ENCODE data around the gene KRTAP10-11.
"Not testable (repeated sequence)": the region's sequence is repeated elsewhere in the genome, so short reads cannot be mapped to it uniquely, and the experiment has no call there.

KRTAP10-11 gene

DNA sequence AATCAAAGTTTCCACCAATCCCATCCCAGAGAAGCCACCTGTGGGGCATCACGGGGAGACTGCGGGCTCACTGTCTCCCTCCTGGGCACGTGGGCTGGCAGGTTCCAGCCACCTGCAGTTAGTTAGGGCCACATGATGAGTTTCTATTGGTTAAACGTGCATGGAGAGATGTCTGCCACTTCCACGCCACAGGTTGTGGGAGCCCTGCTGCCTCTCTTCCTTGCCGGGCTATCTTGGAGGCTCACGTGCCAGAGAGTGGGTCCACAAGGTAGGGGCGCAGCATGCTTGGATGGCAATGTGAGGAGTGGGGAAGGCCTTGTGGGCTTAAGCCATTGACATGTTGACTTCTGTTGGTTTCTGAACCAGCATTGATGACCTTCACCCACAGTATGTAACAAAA, 42.3 kb upstream of the KRTAP10-11 start:
- TF ChIP-seq Cebpa-rat (IDR thresholded peaks at IDR 0.05) = no peak
- Histone ChIP-seq H3K9ac (no peak overlapping the region), H3K36me3 (no peaks in the 10 kb centered on the region), H3K4me2 (no peak overlapping the region), H3K27ac (no peak overlapping the region), H3K27me3 (no peaks in the 10 kb centered on the region), H4K20me1 (no peaks in the 10 kb centered on the region), H3K4me3 (no peak overlapping the region), H3K4me1 (no peaks in the 10 kb centered on the region), H3K9me3 (peaks cover 12% of the 10 kb centered on the region)

DNA sequence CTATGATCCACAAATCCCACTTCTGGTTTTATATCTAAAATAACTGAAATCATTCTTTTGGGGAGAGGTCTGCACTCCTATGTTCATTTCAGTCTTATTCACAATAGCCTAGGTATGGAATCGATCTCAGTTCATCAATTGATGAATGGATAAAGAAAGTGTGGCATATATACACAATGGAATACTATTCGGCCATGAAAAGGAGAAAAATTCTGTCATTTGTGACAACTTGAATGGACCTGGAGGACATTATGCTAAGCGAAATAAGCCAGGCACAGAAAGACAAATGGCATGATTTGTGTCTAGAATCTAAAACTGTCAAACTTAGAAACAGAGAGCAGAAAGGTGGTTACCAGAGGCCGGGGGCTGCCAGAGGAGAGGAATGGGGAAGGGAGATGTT, 39.7 kb upstream of the KRTAP10-11 start:
- H3K4me3 ChIP-seq = no peak overlapping the region
- no peaks in the 10 kb centered on the region for H3K36me3 ChIP-seq
- no peak for TF ChIP-seq Cebpa-rat (IDR thresholded peaks at IDR 0.05)
- H3K4me1 ChIP-seq = no peaks in the 10 kb centered on the region
- no peak overlapping the region for H3K9ac ChIP-seq
- H4K20me1 ChIP-seq = no peaks in the 10 kb centered on the region
- peaks cover 38% of the 10 kb centered on the region for H3K9me3 ChIP-seq
- no peaks in the 10 kb centered on the region for H3K27me3 ChIP-seq
- no peak overlapping the region for H3K27ac ChIP-seq
- no peak overlapping the region for H3K4me2 ChIP-seq

DNA sequence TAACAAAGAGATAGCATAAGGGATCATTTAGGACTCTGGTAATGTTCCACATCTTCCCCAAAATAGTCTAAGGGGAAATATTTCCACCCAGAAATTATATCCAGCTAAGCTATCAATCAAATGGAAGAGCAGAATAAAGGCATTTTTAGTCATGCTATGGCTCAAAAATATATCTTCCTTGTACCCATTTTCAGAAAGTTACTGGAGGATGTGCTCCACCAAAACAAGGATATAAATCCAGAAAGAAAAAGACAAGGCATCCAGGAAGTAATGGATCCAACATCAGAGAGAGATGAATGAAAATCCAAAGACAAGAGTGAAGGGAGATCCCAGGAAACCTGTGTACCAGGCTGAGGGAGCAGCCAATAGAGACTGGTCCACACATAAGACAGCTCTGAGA, 37.0 kb upstream of the KRTAP10-11 start:
- Histone ChIP-seq H3K4me2 (no peak overlapping the region), H3K36me3 (no peaks in the 10 kb centered on the region), H3K9me3 (peaks cover 42% of the 10 kb centered on the region), H3K9ac (no peak overlapping the region), H3K27ac (no peak overlapping the region), H3K27me3 (no peaks in the 10 kb centered on the region), H3K4me3 (no peak overlapping the region), H4K20me1 (no peaks in the 10 kb centered on the region), H3K4me1 (peaks cover under 1% of the 10 kb centered on the region; the same call in 1 of the 2 replicates)
- TF ChIP-seq Cebpa-rat (IDR thresholded peaks at IDR 0.05) = no peak

DNA sequence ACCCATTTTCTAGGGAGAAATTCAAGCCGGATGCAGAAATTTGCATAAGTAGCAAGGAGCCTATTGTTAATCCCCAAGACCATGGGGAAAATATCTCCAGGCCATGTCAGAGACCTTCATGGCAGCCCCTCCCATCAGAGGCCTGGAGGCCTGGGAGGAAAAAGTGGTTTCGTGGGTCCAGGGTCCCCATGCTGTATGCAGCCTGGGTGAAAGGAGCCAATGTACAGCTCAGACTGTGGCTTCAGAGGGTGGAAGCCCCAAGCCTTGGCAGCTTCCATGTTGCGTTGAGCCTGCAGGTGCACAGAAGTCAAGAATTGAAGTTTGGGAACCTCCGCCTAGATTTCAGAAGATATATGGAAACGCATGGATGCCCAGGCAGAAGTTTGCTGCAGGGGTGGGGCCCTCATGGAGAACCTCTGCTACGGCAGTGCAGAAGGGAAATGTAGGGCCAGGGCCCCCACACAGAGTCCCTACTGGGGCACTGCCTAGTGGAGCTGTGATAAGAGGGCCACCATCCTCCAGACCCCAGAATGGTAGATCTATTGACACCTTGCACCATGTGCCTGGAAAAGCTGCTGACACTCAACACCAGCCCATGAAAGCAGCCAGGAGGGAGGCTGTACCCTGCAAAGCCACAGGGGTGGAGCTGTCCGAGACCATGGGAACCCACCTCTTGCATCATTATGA, 35.9 kb upstream of the KRTAP10-11 start:
- H3K27me3 ChIP-seq, H3K4me3 ChIP-seq, H3K27ac ChIP-seq, H3K36me3 ChIP-seq, H4K20me1 ChIP-seq, H3K4me2 ChIP-seq, H3K9ac ChIP-seq: not testable (repeated sequence)
- Histone ChIP-seq H3K4me1 (peaks cover 11% of the 10 kb centered on the region), H3K9me3 (peaks cover 36% of the 10 kb centered on the region)

DNA sequence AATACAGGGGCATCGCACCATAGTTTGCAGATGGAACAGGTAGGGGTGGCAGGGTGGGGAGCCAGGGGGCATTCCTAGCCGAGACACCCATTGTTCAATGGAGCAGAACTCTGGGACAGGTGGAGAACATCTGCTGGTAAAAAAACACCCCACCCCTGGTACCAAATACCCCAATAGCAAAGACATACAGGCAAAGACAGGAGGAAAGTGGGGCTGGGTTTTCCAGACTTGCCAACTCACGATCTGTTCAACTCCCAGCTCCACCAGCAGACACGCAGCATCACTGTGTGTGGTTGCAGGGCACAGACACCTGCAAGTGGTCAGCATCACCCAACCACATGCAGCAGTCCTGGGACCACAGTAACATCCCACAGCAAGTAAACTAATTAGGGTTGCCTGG, 34.7 kb upstream of the KRTAP10-11 start:
- no peaks in the 10 kb centered on the region for H3K36me3 ChIP-seq
- H3K9ac ChIP-seq = no peak overlapping the region
- H4K20me1 ChIP-seq = no peaks in the 10 kb centered on the region
- peaks cover 36% of the 10 kb centered on the region for H3K9me3 ChIP-seq
- no peak for TF ChIP-seq Cebpa-rat (IDR thresholded peaks at IDR 0.05)
- no peak overlapping the region for H3K4me2 ChIP-seq
- peaks cover 24% of the 10 kb centered on the region for H3K4me1 ChIP-seq
- no peaks in the 10 kb centered on the region for H3K27me3 ChIP-seq
- no peak overlapping the region for H3K4me3 ChIP-seq
- no peak overlapping the region for H3K27ac ChIP-seq

DNA sequence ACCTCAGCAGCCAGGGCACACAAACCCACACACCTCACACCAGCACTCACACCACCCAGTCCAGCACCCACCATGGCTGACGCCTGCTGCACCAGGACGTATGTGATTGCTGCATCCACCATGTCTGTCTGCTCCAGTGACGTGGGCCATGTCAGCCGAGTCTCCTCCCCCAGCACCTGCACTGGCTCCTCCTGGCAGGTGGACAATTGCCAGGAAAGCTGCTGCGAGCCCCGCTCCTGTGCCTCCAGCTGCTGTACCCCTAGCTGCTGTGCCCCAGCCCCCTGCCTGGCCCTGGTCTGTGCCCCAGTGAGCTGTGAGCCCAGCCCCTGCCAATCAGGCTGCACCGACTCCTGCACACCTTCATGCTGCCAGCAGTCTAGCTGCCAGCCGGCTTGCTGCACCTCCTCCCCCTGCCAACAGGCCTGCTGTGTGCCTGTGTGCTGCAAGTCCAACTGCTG, 34.2 kb upstream of the KRTAP10-11 start, which contains the start of gene KRTAP10-8:
TSS of gene KRTAP10-8 (plus strand) at position 51 of the 458 bp plus-strand sequence. CDS start at position 73, 22 bp downstream.
- no peaks in the 10 kb centered on the region for H3K27me3 ChIP-seq
- H3K9ac ChIP-seq = no peak within 1 kb of the TSS
- peaks cover 36% of the 10 kb centered on the region for H3K9me3 ChIP-seq

DNA sequence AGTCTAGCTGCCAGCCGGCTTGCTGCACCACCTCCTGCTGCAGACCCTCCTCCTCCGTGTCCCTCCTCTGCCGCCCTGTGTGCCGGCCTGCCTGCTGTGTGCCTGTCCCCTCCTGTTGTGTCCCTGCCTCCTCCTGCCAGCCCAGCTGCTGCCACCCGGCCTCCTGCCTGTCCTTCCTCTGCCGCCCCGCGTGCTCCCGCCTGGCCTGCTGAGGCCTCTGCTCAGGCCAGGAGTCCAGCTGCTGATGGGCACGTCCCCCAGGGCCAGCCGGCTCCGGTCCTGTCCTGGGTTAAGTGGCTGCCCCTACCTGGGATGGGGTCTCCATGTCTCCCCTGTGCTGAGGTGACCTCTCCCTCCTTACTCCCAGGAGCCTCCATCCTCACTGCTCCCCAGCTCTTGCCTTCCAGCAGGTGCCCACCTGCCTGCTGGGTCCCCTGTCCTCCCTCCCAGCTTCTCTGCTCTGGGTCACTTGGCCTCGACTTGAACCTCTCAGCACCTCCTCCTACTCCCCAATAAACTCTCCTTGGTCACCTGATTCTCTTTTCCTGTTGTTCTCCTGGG, 33.5 kb upstream of the KRTAP10-11 start:
- Histone ChIP-seq H4K20me1 (no peaks in the 10 kb centered on the region), H3K4me1 (peaks cover 27% of the 10 kb centered on the region), H3K9me3 (peaks cover 36% of the 10 kb centered on the region), H3K4me2 (no peak overlapping the region), H3K27ac (no peak overlapping the region), H3K9ac (no peak overlapping the region), H3K4me3 (no peak overlapping the region), H3K36me3 (no peaks in the 10 kb centered on the region), H3K27me3 (no peaks in the 10 kb centered on the region)
- no peak for TF ChIP-seq Cebpa-rat (IDR thresholded peaks at IDR 0.05)

More for the DNA sequence above, 34.2 kb upstream of the KRTAP10-11 start, which contains the start of gene KRTAP10-8:
- Histone ChIP-seq H3K36me3 (no peaks in the 10 kb centered on the region), H3K27ac (no peak within 1 kb of the TSS), H4K20me1 (no peaks in the 10 kb centered on the region), H3K4me3 (no peak within 1 kb of the TSS), H3K4me1 (peaks cover 27% of the 10 kb centered on the region), H3K4me2 (no peak within 1 kb of the TSS)
- TF ChIP-seq Cebpa-rat (IDR thresholded peaks at IDR 0.05) = no peak

DNA sequence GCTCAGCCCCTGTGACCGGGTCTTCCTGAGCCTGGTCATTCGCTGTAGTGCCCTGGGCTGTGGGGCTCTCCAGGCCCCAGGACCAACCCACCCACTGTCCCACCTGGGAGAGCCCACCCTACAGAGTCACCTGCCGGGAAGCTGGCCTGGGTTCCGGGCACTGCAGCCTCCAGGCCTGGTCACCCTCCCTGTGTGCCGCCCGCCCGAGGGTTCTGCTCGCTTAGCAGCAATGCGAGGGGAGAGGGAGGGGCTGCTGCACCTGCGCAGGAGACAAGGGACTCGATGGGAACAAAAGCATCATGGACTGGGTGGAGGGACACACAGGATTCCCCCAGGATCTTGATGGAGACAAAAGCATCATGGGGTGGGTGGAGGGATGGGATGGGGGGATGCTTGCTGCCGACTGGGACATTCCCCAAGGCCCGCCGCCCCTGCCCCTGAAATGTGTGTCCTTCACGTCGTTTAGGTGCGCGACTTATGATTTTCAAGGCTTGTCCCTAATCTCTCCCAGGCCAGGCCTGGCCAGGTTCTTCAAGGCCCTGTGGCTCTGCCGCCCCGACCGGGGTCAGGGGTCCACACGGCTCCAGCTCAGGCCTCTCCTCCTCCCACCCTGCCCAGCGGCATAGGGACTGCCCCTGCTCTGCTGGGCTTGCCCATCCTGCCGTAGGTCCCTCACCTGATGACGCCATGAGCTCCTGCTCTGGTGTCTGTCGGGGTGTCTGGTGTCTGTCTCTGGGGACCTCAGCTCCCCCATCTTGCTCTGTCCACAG, 32.6 kb upstream of the KRTAP10-11 start:
- Histone ChIP-seq H3K27ac (no peak overlapping the region), H3K27me3 (no peaks in the 10 kb centered on the region), H3K4me1 (peaks cover 36% of the 10 kb centered on the region), H3K36me3 (no peaks in the 10 kb centered on the region), H3K4me2 (no peak overlapping the region), H3K9me3 (peaks cover 36% of the 10 kb centered on the region), H3K4me3 (no peak overlapping the region), H4K20me1 (no peaks in the 10 kb centered on the region), H3K9ac (no peak overlapping the region)
- TF ChIP-seq Cebpa-rat (IDR thresholded peaks at IDR 0.05) = no peak

DNA sequence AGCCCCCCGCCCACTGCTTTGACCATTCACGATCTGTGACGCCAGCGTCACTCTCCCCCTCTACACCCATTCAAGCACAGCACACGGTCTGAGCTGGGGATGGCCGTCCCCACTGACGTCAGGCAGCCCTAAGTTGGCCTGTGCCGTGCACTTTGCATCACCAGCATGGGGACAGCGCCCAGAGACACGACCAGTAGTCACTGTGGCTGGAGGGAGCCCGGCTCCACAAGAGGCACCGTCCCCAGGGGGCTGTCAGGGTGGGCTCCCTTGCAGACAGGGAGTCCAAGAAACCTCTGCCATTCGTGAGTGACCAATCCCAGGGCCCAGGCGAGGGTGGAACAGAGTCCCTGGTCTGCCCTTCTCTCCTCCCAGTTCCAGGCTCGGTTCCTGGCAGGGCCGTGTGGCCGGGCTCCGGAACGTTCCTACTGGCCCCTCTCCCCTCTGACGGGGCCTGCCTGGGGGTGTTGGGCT, 32.0 kb upstream of the KRTAP10-11 start:
- Histone ChIP-seq H3K4me1 (peaks cover 42% of the 10 kb centered on the region), H3K27me3 (no peaks in the 10 kb centered on the region), H3K4me2 (peak overlapping the region; percentile 71; the same call in 1 of the 2 replicates), H3K4me3 (no peak overlapping the region), H3K36me3 (no peaks in the 10 kb centered on the region), H3K9ac (no peak overlapping the region), H4K20me1 (no peaks in the 10 kb centered on the region), H3K27ac (no peak overlapping the region), H3K9me3 (peaks cover 31% of the 10 kb centered on the region)
- TF ChIP-seq Cebpa-rat (IDR thresholded peaks at IDR 0.05) = no peak

DNA sequence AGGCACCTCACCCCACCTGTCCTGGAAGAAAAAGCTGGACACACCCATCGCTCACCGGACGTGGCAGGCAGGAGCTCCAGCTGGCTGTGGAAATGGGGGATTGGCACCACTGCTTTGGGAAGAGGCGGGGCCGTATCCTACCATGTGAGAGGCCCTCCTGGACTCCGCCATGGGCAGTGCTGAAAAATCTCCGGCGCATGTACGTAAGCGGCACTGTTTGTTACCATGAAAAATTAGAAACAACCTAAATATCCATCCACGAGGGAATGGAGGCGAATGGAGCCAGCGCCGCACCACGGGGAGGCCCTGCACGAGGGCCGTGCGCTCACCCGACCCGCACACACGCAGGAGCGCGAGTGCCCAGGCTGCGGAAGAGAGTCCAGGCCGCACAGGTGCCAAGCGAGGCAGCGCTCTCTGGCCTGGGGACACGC, 31.2 kb upstream of the KRTAP10-11 start:
- Histone ChIP-seq H3K4me1 (peaks cover 44% of the 10 kb centered on the region), H3K4me2 (peak overlapping the region; percentile 71), H3K27ac (no peak overlapping the region), H3K36me3 (no peaks in the 10 kb centered on the region), H3K9me3 (peaks cover 28% of the 10 kb centered on the region), H4K20me1 (no peaks in the 10 kb centered on the region), H3K27me3 (no peaks in the 10 kb centered on the region), H3K4me3 (no peak overlapping the region), H3K9ac (no peak overlapping the region)
- TF ChIP-seq Cebpa-rat (IDR thresholded peaks at IDR 0.05) = no peak
